Kidney (tissue), 14 donors: ENCODE results near the gene AHCY. TPM values are rescaled to one million over a fixed set of nuclear protein-coding genes. Genes with fewer than 3 reads are reported as not detected.
"Not testable (repeated sequence)": the region's sequence is repeated elsewhere in the genome, so short reads cannot be mapped to it uniquely, and the experiment has no call there.

Source experiments
- DNase-seq, 5 donors: peaks; one replicate each; pipeline ENCODE4 v3.0.0-alpha.2; 2013 to 2020
- FAIRE-seq: peaks from 2 replicates; lab custom pipeline; 2012; peaks lifted over from hg19 to GRCh38; lab: Jason Lieb, UNC
- H3K27ac ChIP-seq, 2 donors: one replicate each; pipeline ENCODE4 v1.7.0; 2013; ENCODE audit warnings: low read depth in 2 of 2, low read length in 2 of 2, inconsistent platforms in 1 of 2
- H3K27me3 ChIP-seq: one replicate; pipeline ENCODE4 v1.7.1; 2013; ENCODE audit warnings: low read length, inconsistent platforms; ENCODE audit not compliant: control insufficient read depth, insufficient read depth
- H3K36me3 ChIP-seq, 3 donors: one replicate each; pipeline versions ENCODE4 v1.7.0 to v1.7.1; 2013; ENCODE audit warnings: low read length in 3 of 3, control low read depth in 1 of 3, inconsistent platforms in 1 of 3; ENCODE audit not compliant: insufficient read depth in 3 of 3, control insufficient read depth in 2 of 3
- H3K4me1 ChIP-seq, 3 donors: one replicate each; pipeline versions ENCODE4 v1.7.0 to v1.7.1; 2013; ENCODE audit warnings: low read length in 3 of 3, inconsistent platforms in 1 of 3, low read depth in 1 of 3; ENCODE audit not compliant: control insufficient read depth in 2 of 3, insufficient read depth in 2 of 3
- H3K4me3 ChIP-seq, 3 donors: one replicate each; pipeline versions ENCODE4 v1.7.0 to v1.8.1; 2013; ENCODE audit warnings: low read length in 3 of 3, control low read depth in 1 of 3, inconsistent platforms in 1 of 3
- H3K9ac ChIP-seq, 3 donors: one replicate each; pipeline versions ENCODE4 v1.7.0 to v1.7.1; 2013; ENCODE audit warnings: low read length in 3 of 3, control low read depth in 1 of 3, inconsistent platforms in 1 of 3
- H3K9me3 ChIP-seq, 3 donors: one replicate each; pipeline versions ENCODE4 v1.7.0 to v1.7.1; 2013; ENCODE audit warnings: low read length in 3 of 3, control low read depth in 1 of 3, inconsistent platforms in 1 of 3; ENCODE audit not compliant: control insufficient read depth in 2 of 3, insufficient read depth in 1 of 3
- CTCF ChIP-seq: IDR thresholded peaks from 3 replicates; pipeline ENCODE4 v1.5.1; 2012; ENCODE audit warnings: mild to moderate bottlenecking, moderate library complexity, borderline replicate concordance; ENCODE audit not compliant: insufficient read depth; ENCODE audit errors: extremely low read depth
- intact Hi-C: fragments of 100-400 bp; cut with DNase I; formaldehyde crosslinking; loops from one replicate; pipeline ENCODE4 v1.11.1; 2022
- polyA plus RNA-seq: library from polyadenylated mRNA; stranded (reverse); fragments of 350-450 nt; fragmentation: Illumina TruSeq; extraction: RNeasy Lipid Tissue Mini Kit (QIAGEN cat#74804); gene quantifications from one replicate; pipeline ENCODE4 v1.2.3, GENCODE V29; 2014; ENCODE audit warnings: low read depth, low replicate concordance; ENCODE audit not compliant: insufficient read depth
- total RNA-seq: library from RNA; stranded (reverse); fragmentation: NEBNext Ultra II Directional; extraction: Animal tissue kit (Norgen Biotek cat#: 25700); gene quantifications from one replicate; pipeline ENCODE4 v1.2.1, GENCODE V29; 2021
- donor health status: control.
- donor health status: control.
- donor health status: control.
- donor health status: control.
- donor health status: control.
- donor health status: DM: yes; HTN: yes; CAD: no.
- donor health status: Normal renal cell carcinoma (clear cell type).

The AHCY gene
- total and polyA plus RNA-seq, 2 donors from 2014 or later: 70.3 to 144 TPM

- TF ChIP-seq CTCF: no peak
- FAIRE-seq: no peak
- no peaks in the 10 kb centered on the region for H3K36me3 ChIP-seq
- intact Hi-C loops: no loop called here
- H3K9me3 ChIP-seq: no peaks in the 10 kb centered on the region
- H3K27me3 ChIP-seq: no peaks in the 10 kb centered on the region
- H3K9ac ChIP-seq: no peak overlapping the region
- H3K4me1 ChIP-seq: peaks cover 0 to 3% (median 0%) of the 10 kb centered on the region in 3 donors
- DNase-seq: no peak
- no peak overlapping the region for H3K4me3 ChIP-seq
- no peak overlapping the region for H3K27ac ChIP-seq
Observed at GRCh38 chr20:34328928-34329677, 25.9 kb upstream of the AHCY start.

GRCh38 chr20:34328207-34328606 is 25.1 kb upstream of the AHCY start:
- DNase-seq, H3K4me1 ChIP-seq, H3K9ac ChIP-seq, H3K27ac ChIP-seq, H3K4me3 ChIP-seq, H3K27me3 ChIP-seq, H3K36me3 ChIP-seq, H3K9me3 ChIP-seq, FAIRE-seq, intact Hi-C loops: not testable (repeated sequence)

- Histone ChIP-seq H3K27ac (no peak overlapping the region), H3K27me3 (no peaks in the 10 kb centered on the region), H3K9ac (no peak overlapping the region), H3K36me3 (no peaks in the 10 kb centered on the region), H3K9me3 (no peaks in the 10 kb centered on the region), H3K4me3 (no peak overlapping the region), H3K4me1 (peaks cover 0 to 3% (median 0%) of the 10 kb centered on the region in 3 donors)
- DNase-seq (no peak), FAIRE-seq (no peak)
- intact Hi-C loops: no loop called here
- TF ChIP-seq CTCF: no peak
Observed at GRCh38 chr20:34324541-34324940, 21.4 kb upstream of the AHCY start.

GRCh38 chr20:34322267-34323105 is 19.3 kb upstream of the AHCY start:
- H3K36me3 ChIP-seq: no peaks in the 10 kb centered on the region
- H3K4me3 ChIP-seq: no peak overlapping the region
- no peak overlapping the region for H3K27ac ChIP-seq
- H3K9me3 ChIP-seq: no peaks in the 10 kb centered on the region
- no peaks in the 10 kb centered on the region for H3K27me3 ChIP-seq
- intact Hi-C loops: no loop called here
- H3K4me1 ChIP-seq: peaks cover 0 to 3% (median 0%) of the 10 kb centered on the region in 3 donors
- no peak overlapping the region for H3K9ac ChIP-seq
- FAIRE-seq (no peak), DNase-seq (no peak)
- no peak for TF ChIP-seq CTCF
